NCI-H345 treated with DMSO at 0.1 percent for 48 hours (cell line): ENCODE results near the gene ZFP69B.

ENCODE experiments used
- DNase-seq: peaks from one replicate; lab custom pipeline; 2025; ENCODE audit not compliant: unreplicated experiment; lab: John Stamatoyannopoulos, UW

The ZFP69B gene

GRCh38 chr1:40449684-40450494, at the start of gene ZFP69B:
TSS of gene ZFP69B (plus strand) at chr1:40450476. CDS start at chr1:40450962, 486 bp downstream.
- DNase-seq, result peak; percentile 82

- no peak for DNase-seq
Observed at GRCh38 chr1:40401473-40402201, 48.6 kb upstream of the ZFP69B start.

GRCh38 chr1:40404670-40405462, 45.4 kb upstream of the ZFP69B start:
- DNase-seq, result peak; percentile 24

GRCh38 chr1:40405812-40406211, 44.5 kb upstream of the ZFP69B start:
- no peak for DNase-seq

GRCh38 chr1:40407453-40407852, 42.8 kb upstream of the ZFP69B start:
- no peak for DNase-seq

GRCh38 chr1:40409467-40409866, 40.8 kb upstream of the ZFP69B start:
- no peak for DNase-seq

GRCh38 chr1:40411294-40411693, 39.0 kb upstream of the ZFP69B start:
- no peak for DNase-seq

GRCh38 chr1:40411843-40412242, 38.4 kb upstream of the ZFP69B start:
- no peak for DNase-seq

- DNase-seq, result no peak
Observed at GRCh38 chr1:40413527-40414252, 36.6 kb upstream of the ZFP69B start.

GRCh38 chr1:40414331-40414730, 35.9 kb upstream of the ZFP69B start:
- no peak for DNase-seq

GRCh38 chr1:40416709-40417108, 33.6 kb upstream of the ZFP69B start:
- DNase-seq, result no peak

GRCh38 chr1:40421431-40422384, 28.6 kb upstream of the ZFP69B start:
- DNase-seq, result peak; percentile 1

- DNase-seq, result no peak
Observed at GRCh38 chr1:40422630-40423263, 27.5 kb upstream of the ZFP69B start.

- no peak for DNase-seq
Observed at GRCh38 chr1:40423264-40423642, 27.0 kb upstream of the ZFP69B start.

GRCh38 chr1:40423951-40424618, 26.2 kb upstream of the ZFP69B start:
- DNase-seq, result no peak

GRCh38 chr1:40425198-40425597, 25.1 kb upstream of the ZFP69B start:
- DNase-seq, result no peak

GRCh38 chr1:40431385-40431784, 18.9 kb upstream of the ZFP69B start:
- no peak for DNase-seq

- no peak for DNase-seq
Observed at GRCh38 chr1:40432644-40433390, 17.5 kb upstream of the ZFP69B start.
